NCI-H1417 treated with DMSO at 0.1 percent for 48 hours (cell line): Measurements from ENCODE around the gene UGT1A10.
"Not testable (repeated sequence)": the region's sequence is repeated elsewhere in the genome, so short reads cannot be mapped to it uniquely, and the experiment has no call there.

Source experiments
- DNase-seq: peaks from one replicate; lab custom pipeline; 2025; lab: John Stamatoyannopoulos, UW

Gene UGT1A10

DNA sequence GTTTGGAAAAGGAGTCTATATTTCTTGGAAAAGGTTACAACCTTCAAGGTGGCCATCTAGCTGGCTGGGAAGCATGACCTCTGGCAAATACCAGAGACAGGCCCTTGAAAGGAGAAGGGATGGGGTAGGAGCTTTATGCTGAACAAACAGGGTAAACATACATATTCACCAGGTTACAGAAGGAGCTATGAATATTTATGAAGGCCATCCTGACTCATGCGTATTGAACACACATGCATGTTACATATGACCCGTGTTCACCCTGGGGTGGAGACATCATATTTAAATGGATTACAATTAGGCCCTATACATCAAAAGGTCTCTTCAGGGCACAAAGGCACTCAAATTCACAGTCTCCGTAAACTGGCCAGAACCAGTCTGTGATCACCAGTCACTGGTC is 19.7 kb downstream of the UGT1A10 start:
- not testable (repeated sequence) for DNase-seq

GRCh38 chr2:233656443-233656842 is 20.2 kb downstream of the UGT1A10 start:
- no peak for DNase-seq

DNA sequence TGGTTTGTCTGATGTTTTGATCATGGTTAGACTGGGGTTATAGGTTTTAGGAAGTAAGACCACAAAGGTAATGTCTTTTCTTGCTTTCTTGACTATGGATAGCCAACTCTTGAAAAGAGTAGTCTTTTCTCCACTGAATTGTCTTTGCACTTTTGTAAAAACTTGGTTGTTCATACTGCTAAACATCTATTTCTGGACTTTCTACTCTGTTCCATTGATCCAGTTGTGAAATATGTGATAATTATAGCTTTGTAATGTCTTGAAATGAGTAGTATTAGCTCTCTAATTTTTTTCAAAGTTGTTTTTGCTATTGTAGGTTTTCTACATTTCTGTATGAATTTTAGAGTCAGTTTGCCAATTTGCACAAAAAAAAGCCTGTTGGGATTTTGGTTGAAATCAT is 22.4 kb downstream of the UGT1A10 start:
- no peak for DNase-seq

GRCh38 chr2:233663911-233664310 is 27.7 kb downstream of the UGT1A10 start:
- DNase-seq = no peak

DNA sequence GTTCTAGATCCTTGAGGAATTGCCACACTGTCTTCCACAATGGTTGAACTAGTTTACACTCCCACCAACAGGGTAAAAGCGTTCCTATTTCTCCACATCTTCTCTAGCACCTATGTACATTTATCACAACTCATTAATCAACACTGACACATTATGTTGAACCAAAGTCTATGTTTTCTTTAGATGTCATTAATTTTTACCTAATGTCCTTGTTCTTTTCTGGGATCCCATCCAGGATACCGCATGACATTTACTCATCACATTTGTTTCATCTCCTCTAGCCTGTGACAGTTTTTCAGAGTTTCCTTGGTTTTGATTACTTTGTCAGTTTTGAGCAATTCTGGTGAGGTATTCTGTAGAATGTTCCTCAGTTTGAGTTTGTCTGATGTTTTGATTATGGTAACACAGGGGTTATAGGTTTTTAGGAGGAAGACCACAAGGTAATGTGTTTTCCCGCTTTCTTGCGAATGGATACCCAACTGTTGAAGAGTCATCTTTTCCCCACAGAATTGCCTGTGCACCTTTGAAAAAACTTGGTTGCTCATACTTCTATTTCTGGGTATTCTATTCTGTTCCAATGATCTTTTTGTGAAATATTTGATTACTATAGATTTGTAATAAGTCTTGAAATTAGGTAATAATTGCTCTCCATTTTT is 32.5 kb downstream of the UGT1A10 start:
- no peak for DNase-seq

DNA sequence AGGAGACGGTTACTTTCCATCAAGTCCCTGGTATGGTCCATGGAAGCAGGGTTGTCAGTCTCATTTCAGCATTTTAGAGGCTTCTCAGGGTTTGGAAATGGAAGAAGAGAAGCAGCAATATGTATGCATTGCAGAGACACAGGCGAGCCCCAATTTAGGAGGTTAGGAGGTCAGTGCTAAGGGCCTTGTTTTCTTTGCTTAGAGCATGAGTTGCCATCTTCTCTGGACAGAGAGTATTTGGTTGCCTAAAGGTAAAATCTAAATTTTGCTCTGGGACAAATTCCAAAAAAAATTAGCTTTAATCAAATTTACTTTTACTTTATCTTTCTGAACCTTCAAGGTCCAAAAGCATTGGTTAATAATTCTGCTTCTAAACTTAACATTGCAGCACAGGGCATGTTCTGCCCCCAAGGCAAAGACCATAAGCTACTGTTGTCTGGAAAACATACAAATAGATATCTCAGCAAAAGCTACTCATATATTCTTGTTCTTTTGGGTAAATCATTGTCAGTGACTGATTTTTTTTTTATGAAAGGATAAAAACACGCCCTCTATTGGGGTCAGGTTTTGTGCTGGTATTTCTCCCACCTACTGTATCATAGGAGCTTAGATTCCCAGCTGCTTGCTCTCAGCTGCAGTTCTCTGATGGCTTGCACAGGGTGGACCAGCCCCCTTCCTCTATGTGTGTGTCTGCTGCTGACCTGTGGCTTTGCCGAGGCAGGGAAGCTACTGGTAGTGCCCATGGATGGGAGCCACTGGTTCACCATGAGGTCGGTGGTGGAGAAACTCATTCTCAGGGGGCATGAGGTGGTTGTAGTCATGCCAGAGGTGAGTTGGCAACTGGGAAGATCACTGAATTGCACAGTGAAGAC is 35.3 kb downstream of the UGT1A10 start, which contains the start of gene UGT1A9:
TSS of gene UGT1A9 (plus strand) at position 609 of the 872 bp plus-strand sequence. CDS start at position 646, 37 bp downstream.
- DNase-seq = no peak

DNA sequence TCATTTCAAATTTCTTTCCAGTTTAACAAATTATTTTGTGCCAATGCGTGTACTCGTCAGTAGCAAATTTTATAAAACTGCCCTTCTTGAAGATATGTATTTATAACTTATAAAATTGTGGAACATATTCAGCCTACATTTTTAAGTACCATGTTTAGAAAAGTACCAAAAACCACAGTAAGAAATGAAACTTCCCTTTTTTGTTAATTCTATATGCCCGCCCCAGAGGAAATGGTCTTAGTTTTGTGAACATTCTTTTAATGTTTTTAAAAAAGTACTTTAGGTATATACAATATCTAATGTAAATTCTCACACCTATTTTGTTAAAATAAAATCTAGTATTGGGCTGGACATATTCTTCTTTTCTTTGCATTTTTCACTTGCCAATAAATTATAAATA is 36.6 kb downstream of the UGT1A10 start:
- no peak for DNase-seq

GRCh38 chr2:233673896-233674295 is 37.6 kb downstream of the UGT1A10 start:
- no peak for DNase-seq

DNA sequence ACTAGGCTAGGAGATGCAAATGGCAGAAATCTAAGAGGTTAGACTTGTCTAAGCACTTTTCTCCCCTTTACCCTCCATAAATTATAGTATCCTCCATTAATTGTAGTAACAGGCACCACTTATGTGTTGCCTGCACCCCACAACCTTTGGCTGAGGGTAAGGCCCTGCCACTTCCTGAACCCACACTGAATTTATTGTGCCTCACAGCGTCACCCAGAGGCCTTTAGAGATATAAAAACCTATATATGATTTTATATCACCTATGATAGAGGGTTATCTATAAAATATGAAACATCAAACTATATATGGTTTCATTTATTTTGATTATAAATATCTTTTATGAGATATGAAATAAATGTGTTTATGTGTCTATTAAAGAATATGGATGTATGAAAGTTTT is 38.1 kb downstream of the UGT1A10 start:
- DNase-seq = no peak

- no peak for DNase-seq
Observed at GRCh38 chr2:233674995-233675394, 38.7 kb downstream of the UGT1A10 start.

- DNase-seq = no peak
Observed at GRCh38 chr2:233676046-233676445, 39.8 kb downstream of the UGT1A10 start.

- DNase-seq = no peak
Observed at GRCh38 chr2:233679196-233679595, 42.9 kb downstream of the UGT1A10 start.

DNA sequence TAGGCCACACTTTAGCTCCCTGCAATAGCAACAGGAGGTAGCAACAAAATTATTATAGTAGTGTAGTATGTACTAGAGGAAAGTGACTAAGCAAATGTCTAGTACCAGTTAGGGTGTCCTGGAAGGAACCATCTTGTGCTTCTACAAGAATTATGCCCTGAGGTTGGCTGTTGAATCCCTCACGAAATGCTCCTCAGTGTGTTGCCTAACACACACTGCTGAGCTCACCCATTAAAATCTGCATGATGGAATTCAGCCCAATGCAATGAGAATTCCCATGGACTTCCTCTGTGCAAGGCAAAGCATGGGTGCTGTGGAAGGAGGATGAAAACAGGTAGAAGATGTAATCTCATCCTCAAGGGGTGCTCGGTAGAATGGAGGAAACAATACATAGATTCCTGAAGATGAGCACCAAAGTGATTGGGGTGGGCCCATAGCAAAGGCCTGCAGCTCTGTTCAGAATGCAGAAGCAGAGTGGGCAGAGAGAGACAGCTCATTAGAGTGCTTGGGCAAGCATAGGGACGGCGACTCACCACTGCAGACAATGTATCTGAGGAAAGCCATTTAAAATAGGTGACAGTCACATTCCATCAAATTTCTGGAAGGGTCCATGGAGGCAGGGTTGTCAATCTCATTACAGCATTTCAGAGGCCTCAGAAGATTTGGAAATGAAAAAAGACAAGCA is 44.3 kb downstream of the UGT1A10 start:
- no peak for DNase-seq

DNA sequence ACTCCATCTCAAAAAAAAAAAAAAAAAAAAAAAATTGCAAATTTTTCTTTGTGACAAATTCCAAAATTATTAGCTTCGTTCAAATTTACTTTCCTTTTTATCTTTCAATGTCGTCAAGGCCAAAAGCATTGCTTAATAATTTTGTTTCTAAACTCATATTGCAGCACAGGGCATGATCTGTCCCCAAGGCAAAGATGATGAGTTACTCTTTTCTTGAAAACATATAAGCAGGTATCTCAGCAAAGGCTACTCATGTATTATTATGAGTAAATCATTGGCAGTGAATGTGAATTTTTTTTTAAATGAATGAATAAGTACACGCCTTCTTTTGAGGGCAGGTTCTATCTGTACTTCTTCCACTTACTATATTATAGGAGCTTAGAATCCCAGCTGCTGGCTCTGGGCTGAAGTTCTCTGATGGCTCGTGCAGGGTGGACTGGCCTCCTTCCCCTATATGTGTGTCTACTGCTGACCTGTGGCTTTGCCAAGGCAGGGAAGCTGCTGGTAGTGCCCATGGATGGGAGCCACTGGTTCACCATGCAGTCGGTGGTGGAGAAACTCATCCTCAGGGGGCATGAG is 45.4 kb downstream of the UGT1A10 start, which contains the start of gene UGT1A7:
TSS of gene UGT1A7 (plus strand) at position 381 of the 579 bp plus-strand sequence. CDS start at position 418, 37 bp downstream.
- DNase-seq = no peak

- DNase-seq = no peak
Observed at GRCh38 chr2:233684640-233685039, 48.4 kb downstream of the UGT1A10 start.

DNA sequence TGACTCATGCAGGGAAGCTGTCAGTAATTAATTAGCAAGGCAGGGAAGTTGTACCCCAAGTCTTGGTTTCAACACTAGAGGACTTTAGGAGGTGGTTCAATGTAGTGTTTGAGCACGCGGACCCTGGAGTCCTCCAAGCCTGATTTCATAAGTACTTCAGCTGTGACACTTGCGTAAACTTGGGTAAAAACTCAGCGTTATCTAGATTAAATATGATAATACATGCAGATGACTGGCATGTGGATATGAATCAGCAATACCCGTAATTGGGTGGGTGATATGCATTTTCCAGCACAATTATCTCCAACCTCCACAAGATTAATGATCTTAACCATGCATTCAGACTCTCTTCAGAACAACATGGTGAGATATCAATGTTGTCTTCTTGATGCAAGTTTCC is 50.7 kb downstream of the UGT1A10 start:
- DNase-seq = no peak

DNA sequence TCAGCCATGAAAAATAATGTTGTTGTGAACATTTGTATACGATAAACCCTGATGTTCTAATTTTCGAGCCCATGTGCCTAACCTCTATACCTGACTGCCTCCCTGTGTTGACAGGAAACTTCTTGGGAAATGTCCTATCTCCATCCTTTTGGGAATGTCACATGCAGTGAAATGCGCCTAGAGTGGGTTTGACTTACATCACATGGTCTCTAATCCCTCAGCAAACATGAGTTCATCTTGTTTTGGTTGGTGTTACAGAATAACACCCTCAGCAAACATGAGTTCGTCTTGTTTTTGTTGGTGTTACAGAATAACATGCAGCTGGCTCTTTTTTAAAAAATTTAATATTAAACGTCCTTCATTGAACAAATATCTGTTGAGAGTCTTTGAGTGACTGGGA is 52.1 kb downstream of the UGT1A10 start:
- no peak for DNase-seq

- DNase-seq = no peak
Observed at GRCh38 chr2:233689031-233689430, 52.8 kb downstream of the UGT1A10 start.

DNA sequence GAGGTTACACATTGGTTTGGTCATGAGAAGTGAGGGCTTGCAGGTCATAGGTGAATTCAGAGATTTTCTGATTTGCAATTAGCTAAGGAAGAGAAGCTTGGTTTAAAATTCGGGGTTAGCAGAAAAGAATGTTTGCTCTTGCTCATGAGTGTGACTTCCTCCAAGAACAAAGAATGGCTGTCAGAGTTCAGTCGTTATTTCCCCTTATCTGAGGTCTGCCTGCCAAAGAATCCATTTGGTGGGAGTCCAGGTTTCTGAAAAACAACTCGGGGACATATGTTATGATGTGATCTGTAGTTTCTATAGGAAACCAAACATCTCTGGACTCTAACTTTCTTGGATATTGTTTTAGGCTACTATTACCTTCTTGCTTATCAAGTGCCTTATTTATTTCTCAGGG is 53.3 kb downstream of the UGT1A10 start:
- no peak for DNase-seq

- no peak for DNase-seq
Observed at GRCh38 chr2:233690444-233690843, 54.2 kb downstream of the UGT1A10 start.

GRCh38 chr2:233691443-233692433 is 55.5 kb downstream of the UGT1A10 start:
- no peak for DNase-seq
